CD4-positive, alpha-beta T cell treated with Interleukin-1 beta for 1 hour (primary cell): ENCODE data around the gene IFNL4.
"Not testable (repeated sequence)": the region's sequence is repeated elsewhere in the genome, so short reads cannot be mapped to it uniquely, and the experiment has no call there.

Experiments used
- DNase-seq, 2 donors: peaks; one replicate each; pipeline ENCODE4 v3.0.0-alpha.2; 2020 to 2022

The IFNL4 gene

GRCh38 chr19:39248806-39249205 lies at the start of gene IFNL4:
IFNL4 (minus strand) TSS chr19:39248856.
- no peak for DNase-seq

GRCh38 chr19:39297931-39298634 lies 49.4 kb upstream of the IFNL4 start:
- DNase-seq = peak; percentile 61 to 70

- DNase-seq = no peak
Measured at GRCh38 chr19:39296906-39297305, 48.2 kb upstream of the IFNL4 start.

GRCh38 chr19:39296055-39296645 lies 47.5 kb upstream of the IFNL4 start, which contains the start of gene IFNL1:
IFNL1 (plus strand) TSS chr19:39296407; CDS start chr19:39296422, 15 bp downstream.
- DNase-seq = no peak

GRCh38 chr19:39293394-39293793 lies 44.7 kb upstream of the IFNL4 start:
- no peak for DNase-seq

GRCh38 chr19:39284032-39284431 lies 35.4 kb upstream of the IFNL4 start:
- no peak for DNase-seq

- DNase-seq = no peak
Measured at GRCh38 chr19:39282021-39282420, 33.4 kb upstream of the IFNL4 start.

- no peak for DNase-seq
Measured at GRCh38 chr19:39277598-39277997, 28.9 kb upstream of the IFNL4 start.

GRCh38 chr19:39276740-39277139 lies 28.1 kb upstream of the IFNL4 start:
- DNase-seq = no peak

GRCh38 chr19:39275578-39275977 lies 26.9 kb upstream of the IFNL4 start:
- DNase-seq = no peak

GRCh38 chr19:39273859-39274258 lies 25.2 kb upstream of the IFNL4 start:
- not testable (repeated sequence) for DNase-seq

- no peak for DNase-seq
Measured at GRCh38 chr19:39270036-39270871, 21.6 kb upstream of the IFNL4 start.

- DNase-seq = not testable (repeated sequence)
Measured at GRCh38 chr19:39269369-39269768, 20.7 kb upstream of the IFNL4 start.

GRCh38 chr19:39268531-39269223 lies 20.0 kb upstream of the IFNL4 start:
- DNase-seq = not testable (repeated sequence)

GRCh38 chr19:39268085-39268484 lies 19.4 kb upstream of the IFNL4 start, which contains the start of gene IFNL2:
IFNL2 (plus strand) TSS chr19:39268396; CDS start chr19:39268569, 173 bp downstream.
- not testable (repeated sequence) for DNase-seq

- no peak for DNase-seq
Measured at GRCh38 chr19:39265321-39265916, 16.8 kb upstream of the IFNL4 start.

- no peak for DNase-seq
Measured at GRCh38 chr19:39264306-39265290, 15.9 kb upstream of the IFNL4 start.

GRCh38 chr19:39263912-39264305 lies 15.3 kb upstream of the IFNL4 start:
- DNase-seq = no peak

- DNase-seq = no peak
Measured at GRCh38 chr19:39262496-39262895, 13.8 kb upstream of the IFNL4 start.

GRCh38 chr19:39261704-39262103 lies 13.0 kb upstream of the IFNL4 start:
- DNase-seq = no peak

GRCh38 chr19:39257227-39257626 lies 8.6 kb upstream of the IFNL4 start:
- DNase-seq = no peak
